ENCODE results near the gene SOX6.

GRCh38 chr11:15955595-15955994 lies 400.8 kb downstream of the SOX6 start:
- no peak for TF ChIP-seq CTCF (IDR thresholded peaks at IDR 0.05; ENCODE audit: low read depth, low read length)
- no peak for TF ChIP-seq EZH2phosphoT487 (IDR thresholded peaks at IDR 0.05; ENCODE audit: low read depth)
